NCI-H1417 treated with DMSO at 0.1 percent for 48 hours (cell line): ENCODE measurements around the gene RFX2.
"Not testable (repeated sequence)": the region's sequence is repeated elsewhere in the genome, so short reads cannot be mapped to it uniquely, and the experiment has no call there.

Source experiments
- DNase-seq: peaks from one replicate; lab custom pipeline; 2025; lab: John Stamatoyannopoulos, UW

Gene RFX2

GRCh38 chr19:6038634-6039405, 71.5 kb downstream of the RFX2 start:
- DNase-seq, result no peak

GRCh38 chr19:6035026-6035425, 75.3 kb downstream of the RFX2 start:
- DNase-seq, result no peak

GRCh38 chr19:6034512-6034911, 75.8 kb downstream of the RFX2 start:
- no peak for DNase-seq

GRCh38 chr19:6033744-6034264, 76.5 kb downstream of the RFX2 start:
- no peak for DNase-seq

- DNase-seq, result no peak
Observed at GRCh38 chr19:6032827-6033226, 77.5 kb downstream of the RFX2 start.

- DNase-seq, result no peak
Observed at GRCh38 chr19:6032381-6032780, 77.9 kb downstream of the RFX2 start.

- no peak for DNase-seq
Observed at GRCh38 chr19:6030214-6030507, 80.1 kb downstream of the RFX2 start.

GRCh38 chr19:6026390-6027227, 83.7 kb downstream of the RFX2 start:
- no peak for DNase-seq

GRCh38 chr19:6024756-6025155, 85.5 kb downstream of the RFX2 start:
- DNase-seq, result not testable (repeated sequence)

GRCh38 chr19:6023936-6024335, 86.4 kb downstream of the RFX2 start:
- DNase-seq, result no peak

GRCh38 chr19:6023085-6023682, 87.1 kb downstream of the RFX2 start:
- no peak for DNase-seq

- DNase-seq, result no peak
Observed at GRCh38 chr19:6022570-6023064, 87.7 kb downstream of the RFX2 start.

GRCh38 chr19:6021878-6022569, 88.3 kb downstream of the RFX2 start:
- DNase-seq, result no peak

GRCh38 chr19:6020972-6021805, 89.1 kb downstream of the RFX2 start:
- DNase-seq, result no peak

GRCh38 chr19:6020166-6020882, 90.0 kb downstream of the RFX2 start:
- no peak for DNase-seq

GRCh38 chr19:6018786-6019185, 91.5 kb downstream of the RFX2 start:
- no peak for DNase-seq

GRCh38 chr19:6017576-6017975, 92.7 kb downstream of the RFX2 start:
- DNase-seq, result no peak

- DNase-seq, result no peak
Observed at GRCh38 chr19:6015841-6016545, 94.3 kb downstream of the RFX2 start.

- DNase-seq, result no peak
Observed at GRCh38 chr19:6014551-6015135, 95.7 kb downstream of the RFX2 start.
